Measurements from ENCODE around the gene TOR2A.

GRCh38 chr9:127682351-127683136 lies 52.5 kb downstream of the TOR2A start:
- TF ChIP-seq POLR2A (IDR thresholded peaks at IDR 0.05; ENCODE audit: low read length) (no peak), GATA1 (IDR thresholded peaks at IDR 0.05; ENCODE audit: low read depth, low read length) (no peak)
